OCI-LY3 (cell line): ENCODE data around the gene AMBRA1.

Experiments used
- EZH2phosphoT487 ChIP-seq: fragments of 200-600 bp; shearing (Covaris generic); IDR thresholded peaks from 2 replicates; pipeline ENCODE4 v1.6.1; 2018; ENCODE audit warnings: antibody characterized with exemption, mixed run types, low read depth
- TF ChIP-seq, protein P1 (sequence below): fragments of 200-600, 300-600 bp; sonication (generic); IDR thresholded peaks from 2 replicates; pipeline ENCODE4 v1.5.1; 2014; ENCODE audit warnings: antibody characterized with exemption, low read length, low read depth

DNA sequence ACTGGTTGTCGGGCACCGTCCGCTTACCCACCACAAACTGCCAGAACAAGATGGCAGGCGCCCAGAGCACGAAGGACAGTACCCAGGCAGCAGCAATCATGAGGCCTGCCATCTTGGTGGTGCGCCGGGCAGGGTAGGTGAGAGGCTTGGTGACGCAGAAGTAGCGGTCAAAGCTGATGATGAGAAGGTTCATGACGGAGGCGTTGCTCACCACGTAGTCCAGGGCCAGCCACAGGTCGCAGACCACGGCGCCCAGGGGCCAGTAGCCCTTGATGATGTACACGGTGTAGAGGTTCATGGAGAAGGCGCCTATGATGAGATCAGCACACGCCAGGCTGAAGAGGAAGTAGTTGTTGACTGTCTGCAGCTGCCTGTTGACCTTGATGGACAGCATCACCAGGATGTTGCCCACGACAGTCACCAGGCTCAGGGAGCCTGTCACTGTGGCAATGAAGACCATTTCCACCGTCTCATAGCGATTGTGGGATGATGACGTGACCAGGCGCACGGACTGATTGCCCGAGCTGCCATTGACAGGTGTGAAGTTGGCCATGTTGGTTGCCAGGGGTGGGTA lies 207.7 kb downstream of the AMBRA1 start:
- TF ChIP-seq, protein P1, sequence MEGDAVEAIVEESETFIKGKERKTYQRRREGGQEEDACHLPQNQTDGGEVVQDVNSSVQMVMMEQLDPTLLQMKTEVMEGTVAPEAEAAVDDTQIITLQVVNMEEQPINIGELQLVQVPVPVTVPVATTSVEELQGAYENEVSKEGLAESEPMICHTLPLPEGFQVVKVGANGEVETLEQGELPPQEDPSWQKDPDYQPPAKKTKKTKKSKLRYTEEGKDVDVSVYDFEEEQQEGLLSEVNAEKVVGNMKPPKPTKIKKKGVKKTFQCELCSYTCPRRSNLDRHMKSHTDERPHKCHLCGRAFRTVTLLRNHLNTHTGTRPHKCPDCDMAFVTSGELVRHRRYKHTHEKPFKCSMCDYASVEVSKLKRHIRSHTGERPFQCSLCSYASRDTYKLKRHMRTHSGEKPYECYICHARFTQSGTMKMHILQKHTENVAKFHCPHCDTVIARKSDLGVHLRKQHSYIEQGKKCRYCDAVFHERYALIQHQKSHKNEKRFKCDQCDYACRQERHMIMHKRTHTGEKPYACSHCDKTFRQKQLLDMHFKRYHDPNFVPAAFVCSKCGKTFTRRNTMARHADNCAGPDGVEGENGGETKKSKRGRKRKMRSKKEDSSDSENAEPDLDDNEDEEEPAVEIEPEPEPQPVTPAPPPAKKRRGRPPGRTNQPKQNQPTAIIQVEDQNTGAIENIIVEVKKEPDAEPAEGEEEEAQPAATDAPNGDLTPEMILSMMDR: no peak
- TF ChIP-seq EZH2phosphoT487: no peak
